ENCODE data around the gene RBMS3.

GRCh38 chr3:29379097-29379496 lies 98.2 kb downstream of the RBMS3 start:
- TF ChIP-seq SMAD3 (CRISPR knock-in tag; IDR thresholded peaks at IDR 0.05; ENCODE audit: borderline replicate concordance) (no peak), CTCF (IDR thresholded peaks at IDR 0.05) (no peak), ARID4B (CRISPR knock-in tag; IDR thresholded peaks at IDR 0.05; ENCODE audit: borderline replicate concordance) (no peak), NR3C1 (CRISPR knock-in tag; conservative IDR thresholded peaks at IDR 0.05; ENCODE audit: low read depth) (no peak), ATF1 (CRISPR knock-in tag; IDR thresholded peaks at IDR 0.05) (no peak), ESRRA (CRISPR knock-in tag; IDR thresholded peaks at IDR 0.05; ENCODE audit: borderline replicate concordance) (no peak), SP1 (CRISPR knock-in tag; conservative IDR thresholded peaks at IDR 0.05) (no peak), ZNF263 (CRISPR knock-in tag; IDR thresholded peaks at IDR 0.05; ENCODE audit: low read depth) (no peak), ATF6 (CRISPR knock-in tag; IDR thresholded peaks at IDR 0.05) (no peak), ZNF416 (CRISPR knock-in tag; IDR thresholded peaks at IDR 0.05) (no peak), PRDM15 (CRISPR knock-in tag; IDR thresholded peaks at IDR 0.05) (no peak)
- TF ChIP-seq, protein P1, sequence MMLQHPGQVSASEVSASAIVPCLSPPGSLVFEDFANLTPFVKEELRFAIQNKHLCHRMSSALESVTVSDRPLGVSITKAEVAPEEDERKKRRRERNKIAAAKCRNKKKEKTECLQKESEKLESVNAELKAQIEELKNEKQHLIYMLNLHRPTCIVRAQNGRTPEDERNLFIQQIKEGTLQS (CRISPR knock-in tag; conservative IDR thresholded peaks at IDR 0.05) = no peak
- TF ChIP-seq, protein P2, sequence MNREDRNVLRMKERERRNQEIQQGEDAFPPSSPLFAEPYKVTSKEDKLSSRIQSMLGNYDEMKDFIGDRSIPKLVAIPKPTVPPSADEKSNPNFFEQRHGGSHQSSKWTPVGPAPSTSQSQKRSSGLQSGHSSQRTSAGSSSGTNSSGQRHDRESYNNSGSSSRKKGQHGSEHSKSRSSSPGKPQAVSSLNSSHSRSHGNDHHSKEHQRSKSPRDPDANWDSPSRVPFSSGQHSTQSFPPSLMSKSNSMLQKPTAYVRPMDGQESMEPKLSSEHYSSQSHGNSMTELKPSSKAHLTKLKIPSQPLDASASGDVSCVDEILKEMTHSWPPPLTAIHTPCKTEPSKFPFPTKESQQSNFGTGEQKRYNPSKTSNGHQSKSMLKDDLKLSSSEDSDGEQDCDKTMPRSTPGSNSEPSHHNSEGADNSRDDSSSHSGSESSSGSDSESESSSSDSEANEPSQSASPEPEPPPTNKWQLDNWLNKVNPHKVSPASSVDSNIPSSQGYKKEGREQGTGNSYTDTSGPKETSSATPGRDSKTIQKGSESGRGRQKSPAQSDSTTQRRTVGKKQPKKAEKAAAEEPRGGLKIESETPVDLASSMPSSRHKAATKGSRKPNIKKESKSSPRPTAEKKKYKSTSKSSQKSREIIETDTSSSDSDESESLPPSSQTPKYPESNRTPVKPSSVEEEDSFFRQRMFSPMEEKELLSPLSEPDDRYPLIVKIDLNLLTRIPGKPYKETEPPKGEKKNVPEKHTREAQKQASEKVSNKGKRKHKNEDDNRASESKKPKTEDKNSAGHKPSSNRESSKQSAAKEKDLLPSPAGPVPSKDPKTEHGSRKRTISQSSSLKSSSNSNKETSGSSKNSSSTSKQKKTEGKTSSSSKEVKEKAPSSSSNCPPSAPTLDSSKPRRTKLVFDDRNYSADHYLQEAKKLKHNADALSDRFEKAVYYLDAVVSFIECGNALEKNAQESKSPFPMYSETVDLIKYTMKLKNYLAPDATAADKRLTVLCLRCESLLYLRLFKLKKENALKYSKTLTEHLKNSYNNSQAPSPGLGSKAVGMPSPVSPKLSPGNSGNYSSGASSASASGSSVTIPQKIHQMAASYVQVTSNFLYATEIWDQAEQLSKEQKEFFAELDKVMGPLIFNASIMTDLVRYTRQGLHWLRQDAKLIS (CRISPR knock-in tag; IDR thresholded peaks at IDR 0.05; ENCODE audit: borderline replicate concordance) = no peak

Data from WTC11 (cell line).